Stimulated activated CD8-positive, alpha-beta memory T cell treated with anti-CD3 and anti-CD28 coated beads, Interleukin-12 subunit alpha, Interleukin-12 subunit beta, amount 100 ng/mL, for 24 hours (primary cell): ENCODE results near the gene SLC7A6.

Experiments used
- DNase-seq: peaks from one replicate; pipeline ENCODE4 v3.0.0-alpha.2; 2020; ENCODE audit errors: extremely low read depth

SLC7A6 gene

GRCh38 chr16:68264128-68265077, at the start of gene SLC7A6:
Gene SLC7A6 (plus strand): TSS chr16:68264526. CDS start chr16:68274727, 10,201 bp downstream.
- peak; percentile 66 for DNase-seq

- no peak for DNase-seq
These were observed 49.6 kb upstream of the SLC7A6 start for GRCh38 chr16:68214726-68215125.

- no peak for DNase-seq
These were observed 49.0 kb upstream of the SLC7A6 start for GRCh38 chr16:68215302-68215701.

- DNase-seq: no peak
These were observed 48.1 kb upstream of the SLC7A6 start for GRCh38 chr16:68216240-68216639.

- DNase-seq: no peak
These were observed 46.8 kb upstream of the SLC7A6 start for GRCh38 chr16:68217506-68217905.

GRCh38 chr16:68219725-68220351, 44.5 kb upstream of the SLC7A6 start:
- DNase-seq: no peak

- DNase-seq: no peak
These were observed 41.3 kb upstream of the SLC7A6 start for GRCh38 chr16:68223072-68223471.

- DNase-seq: no peak
These were observed 38.2 kb upstream of the SLC7A6 start for GRCh38 chr16:68226116-68226515.

GRCh38 chr16:68227183-68227793, 37.0 kb upstream of the SLC7A6 start:
- no peak for DNase-seq

- no peak for DNase-seq
These were observed 36.3 kb upstream of the SLC7A6 start for GRCh38 chr16:68227850-68228553.

GRCh38 chr16:68228652-68229051, 35.7 kb upstream of the SLC7A6 start:
- no peak for DNase-seq

GRCh38 chr16:68229431-68230175, 34.7 kb upstream of the SLC7A6 start:
- DNase-seq: no peak

GRCh38 chr16:68230176-68230571, 34.2 kb upstream of the SLC7A6 start:
- DNase-seq: no peak

- no peak for DNase-seq
These were observed 33.4 kb upstream of the SLC7A6 start for GRCh38 chr16:68230956-68231355.

GRCh38 chr16:68231384-68232136, 32.8 kb upstream of the SLC7A6 start:
- no peak for DNase-seq

GRCh38 chr16:68232335-68232734, 32.0 kb upstream of the SLC7A6 start:
- no peak for DNase-seq

GRCh38 chr16:68233085-68233834, 31.1 kb upstream of the SLC7A6 start:
- DNase-seq: no peak

- DNase-seq: no peak
These were observed 30.5 kb upstream of the SLC7A6 start for GRCh38 chr16:68233835-68234187.

GRCh38 chr16:68234188-68235107, 29.9 kb upstream of the SLC7A6 start:
- DNase-seq: no peak
